BLaER1 (cell line): ENCODE results near the gene SNRPA1.

ENCODE experiments used
- H3K27ac ChIP-seq: shearing (Covaris generic); formaldehyde crosslinking; 2 replicates; pipeline ENCODE4 v1.8.1; 2022
- H3K27me3 ChIP-seq: shearing (Covaris generic); formaldehyde crosslinking; 2 replicates; pipeline ENCODE4 v1.8.1; 2022
- H3K36me3 ChIP-seq: shearing (Covaris generic); formaldehyde crosslinking; 2 replicates; pipeline ENCODE4 v1.8.1; 2022
- H3K4me1 ChIP-seq: shearing (Covaris generic); formaldehyde crosslinking; 2 replicates; pipeline ENCODE4 v1.8.1; 2022
- H3K4me2 ChIP-seq: shearing (Covaris generic); formaldehyde crosslinking; 2 replicates; pipeline ENCODE4 v1.8.1; 2022
- H3K4me3 ChIP-seq: shearing (Covaris generic); formaldehyde crosslinking; 2 replicates; pipeline ENCODE4 v1.8.1; 2022
- H3K9ac ChIP-seq: shearing (Covaris generic); formaldehyde crosslinking; 2 replicates; pipeline ENCODE4 v1.8.1; 2022
- H3K9me3 ChIP-seq: shearing (Covaris generic); formaldehyde crosslinking; 2 replicates; pipeline ENCODE4 v1.8.1; 2022
- H4K20me1 ChIP-seq: shearing (Covaris generic); formaldehyde crosslinking; 2 replicates; pipeline ENCODE4 v1.8.1; 2022
- Cebpa-rat ChIP-seq: shearing (Covaris generic); IDR thresholded peaks from 2 replicates; pipeline ENCODE4 v1.8.1; 2022

Gene SNRPA1

GRCh38 chr15:101318839-101319238, 23.8 kb upstream of the SNRPA1 start:
- H4K20me1 ChIP-seq = no peaks in the 10 kb centered on the region
- H3K27me3 ChIP-seq = no peaks in the 10 kb centered on the region
- no peak overlapping the region for H3K27ac ChIP-seq
- H3K4me1 ChIP-seq = peaks cover 37% of the 10 kb centered on the region
- H3K9me3 ChIP-seq = no peaks in the 10 kb centered on the region
- no peak overlapping the region for H3K4me3 ChIP-seq
- H3K4me2 ChIP-seq = no peak overlapping the region
- no peaks in the 10 kb centered on the region for H3K36me3 ChIP-seq
- no peak overlapping the region for H3K9ac ChIP-seq
- TF ChIP-seq Cebpa-rat = no peak

DNA sequence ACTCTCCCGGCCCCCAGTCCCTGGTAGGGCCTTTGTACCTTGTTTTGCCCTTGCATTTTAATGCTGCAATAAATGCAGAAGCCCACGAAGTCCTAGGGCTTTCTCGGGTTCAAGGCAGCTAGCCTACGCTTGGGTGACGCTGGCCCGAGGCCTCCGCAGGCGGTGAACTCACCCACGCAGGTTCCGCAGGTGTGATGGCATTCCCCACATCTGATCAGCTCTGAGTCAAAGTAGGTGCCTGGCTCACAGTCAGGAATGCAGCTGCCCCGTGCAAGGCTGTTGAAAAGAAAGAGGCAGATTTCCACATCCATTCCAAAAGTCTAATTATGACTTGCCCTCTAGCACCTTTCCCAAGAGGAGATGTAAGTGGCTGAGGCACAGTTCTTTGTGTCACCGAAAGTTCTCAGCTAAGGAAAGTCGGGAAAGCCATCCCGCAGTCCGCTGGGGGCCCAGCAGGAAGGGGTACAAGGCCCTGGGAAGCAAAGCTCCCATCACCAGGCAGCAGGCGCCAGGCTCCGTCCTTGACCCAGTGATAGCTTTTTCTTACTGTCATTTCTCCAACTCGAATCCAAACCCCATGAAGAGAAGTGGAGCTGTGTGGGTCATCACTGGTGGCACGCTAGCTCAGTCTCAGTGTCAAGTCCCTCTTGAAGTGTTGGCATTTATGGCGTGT, 23.2 kb upstream of the SNRPA1 start:
- Histone ChIP-seq H3K27me3 (no peaks in the 10 kb centered on the region), H3K4me3 (no peak overlapping the region), H3K9me3 (no peaks in the 10 kb centered on the region), H3K4me2 (no peak overlapping the region), H3K4me1 (peaks cover 33% of the 10 kb centered on the region), H3K27ac (no peak overlapping the region), H4K20me1 (no peaks in the 10 kb centered on the region), H3K36me3 (no peaks in the 10 kb centered on the region), H3K9ac (no peak overlapping the region)
- TF ChIP-seq Cebpa-rat = no peak

DNA sequence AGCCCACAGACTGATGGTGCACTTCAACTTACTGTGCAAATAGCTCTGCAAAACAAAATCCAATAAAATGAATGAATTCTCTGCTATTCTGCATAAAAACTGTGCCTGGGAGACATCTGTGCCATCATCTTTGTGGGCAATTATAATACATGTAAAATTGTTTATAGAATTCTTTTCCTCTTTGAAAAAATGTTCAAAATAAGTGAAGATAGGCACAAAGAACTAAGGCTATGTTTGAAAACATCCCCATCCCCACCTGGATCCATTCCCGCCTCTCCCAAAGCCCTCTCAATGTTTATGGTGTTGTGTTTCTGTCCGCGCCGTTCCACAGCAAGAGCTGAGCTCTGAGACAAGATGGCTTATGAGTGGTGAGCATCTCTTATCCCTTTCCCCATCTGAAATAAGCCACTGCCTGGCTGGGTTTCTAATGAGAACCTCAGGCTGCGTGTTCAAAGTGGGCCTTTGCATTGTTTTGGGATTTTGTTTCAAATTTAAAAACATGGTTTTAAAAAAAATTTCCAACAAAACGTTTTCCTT, 22.4 kb upstream of the SNRPA1 start:
- TF ChIP-seq Cebpa-rat = no peak

GRCh38 chr15:101316529-101316928, 21.5 kb upstream of the SNRPA1 start:
- no peaks in the 10 kb centered on the region for H4K20me1 ChIP-seq
- no peaks in the 10 kb centered on the region for H3K9me3 ChIP-seq
- no peak overlapping the region for H3K9ac ChIP-seq
- no peak for TF ChIP-seq Cebpa-rat
- no peak overlapping the region for H3K4me2 ChIP-seq
- no peaks in the 10 kb centered on the region for H3K27me3 ChIP-seq
- no peaks in the 10 kb centered on the region for H3K36me3 ChIP-seq
- no peak overlapping the region for H3K27ac ChIP-seq
- no peak overlapping the region for H3K4me3 ChIP-seq
- H3K4me1 ChIP-seq = peaks cover 26% of the 10 kb centered on the region

More for the DNA sequence above, 22.4 kb upstream of the SNRPA1 start:
- no peaks in the 10 kb centered on the region for H3K27me3 ChIP-seq
- no peak overlapping the region for H3K4me3 ChIP-seq
- no peak overlapping the region for H3K4me2 ChIP-seq
- no peaks in the 10 kb centered on the region for H3K9me3 ChIP-seq
- no peak overlapping the region for H3K9ac ChIP-seq
- peaks cover 26% of the 10 kb centered on the region for H3K4me1 ChIP-seq
- no peak overlapping the region for H3K27ac ChIP-seq
- no peaks in the 10 kb centered on the region for H4K20me1 ChIP-seq
- H3K36me3 ChIP-seq = no peaks in the 10 kb centered on the region

DNA sequence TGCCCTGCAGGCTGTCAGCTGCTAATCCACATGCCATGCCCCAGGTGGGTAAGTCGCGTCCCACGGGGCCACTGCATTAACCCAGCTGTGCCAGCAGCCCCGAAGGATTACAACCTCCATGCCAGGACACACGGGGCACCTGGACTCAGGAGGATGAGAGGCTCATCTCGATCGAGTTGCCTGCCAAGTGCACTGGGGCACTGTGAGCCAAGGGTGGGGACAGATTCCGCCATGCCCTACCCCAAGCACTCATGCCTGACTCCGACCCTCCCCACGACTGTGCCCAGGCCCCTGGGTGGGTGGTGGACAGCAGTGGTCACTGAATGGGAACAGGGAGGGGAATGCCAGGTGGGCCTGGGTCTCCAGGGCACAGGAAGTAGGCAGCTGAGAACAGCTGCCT, 20.7 kb upstream of the SNRPA1 start:
- no peak for TF ChIP-seq Cebpa-rat
- Histone ChIP-seq H4K20me1 (no peaks in the 10 kb centered on the region), H3K4me2 (peak overlapping the region; percentile 3; the same call in 1 of the 2 replicates), H3K27ac (no peak overlapping the region), H3K36me3 (no peaks in the 10 kb centered on the region), H3K9ac (no peak overlapping the region), H3K9me3 (no peaks in the 10 kb centered on the region), H3K4me3 (no peak overlapping the region), H3K27me3 (no peaks in the 10 kb centered on the region), H3K4me1 (peaks cover 18% of the 10 kb centered on the region)

DNA sequence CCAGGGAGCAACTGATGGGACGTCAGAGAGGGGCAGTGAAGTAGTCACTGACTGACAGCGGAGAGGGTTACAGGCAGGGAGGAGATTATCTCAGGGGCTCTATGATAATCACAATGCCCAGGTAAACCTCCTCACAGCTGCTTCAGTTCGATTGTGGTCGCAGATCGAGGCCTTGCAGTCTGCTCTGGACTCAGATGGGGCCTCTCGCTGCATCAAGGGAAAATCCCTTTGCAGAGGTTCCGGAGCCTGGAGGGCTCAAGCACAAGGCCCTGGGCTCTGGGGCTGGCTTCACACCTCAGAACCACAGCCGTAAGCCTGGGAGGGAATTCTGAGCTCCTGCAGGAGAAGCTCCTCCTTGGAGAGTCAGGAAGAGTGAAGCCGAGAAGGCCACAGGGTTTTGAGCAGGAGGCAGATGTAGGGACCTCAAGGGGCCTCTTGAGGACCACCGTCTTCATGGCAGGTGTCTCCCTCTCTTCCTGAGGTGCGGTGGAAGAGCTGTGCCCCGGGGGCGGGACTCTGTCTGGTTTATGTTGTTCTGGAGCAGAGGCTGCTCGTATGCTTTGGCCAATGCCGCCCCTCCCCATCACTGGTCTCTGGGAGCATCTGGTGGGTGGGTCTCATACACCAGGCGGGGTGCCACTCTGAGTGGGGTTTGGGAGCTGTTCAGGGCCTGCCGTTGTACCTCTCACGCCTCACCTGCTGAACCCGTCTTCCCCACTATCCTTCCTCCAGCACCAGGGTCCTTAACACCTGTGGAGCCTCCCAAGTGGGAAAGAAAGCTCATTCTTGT, 19.5 kb upstream of the SNRPA1 start:
- Histone ChIP-seq H3K4me1 (peaks cover 9% of the 10 kb centered on the region), H3K27ac (no peak overlapping the region), H3K27me3 (no peaks in the 10 kb centered on the region), H3K9me3 (no peaks in the 10 kb centered on the region), H3K36me3 (no peaks in the 10 kb centered on the region), H3K4me2 (no peak overlapping the region), H3K9ac (no peak overlapping the region), H4K20me1 (no peaks in the 10 kb centered on the region), H3K4me3 (no peak overlapping the region)
- TF ChIP-seq Cebpa-rat = no peak

- no peak overlapping the region for H3K4me2 ChIP-seq
- H3K27ac ChIP-seq = no peak overlapping the region
- H3K4me1 ChIP-seq = peaks cover 13% of the 10 kb centered on the region
- no peaks in the 10 kb centered on the region for H3K9me3 ChIP-seq
- no peaks in the 10 kb centered on the region for H3K36me3 ChIP-seq
- no peak overlapping the region for H3K4me3 ChIP-seq
- H3K9ac ChIP-seq = no peak overlapping the region
- no peak for TF ChIP-seq Cebpa-rat
- H4K20me1 ChIP-seq = no peaks in the 10 kb centered on the region
- no peaks in the 10 kb centered on the region for H3K27me3 ChIP-seq
These were observed 18.2 kb upstream of the SNRPA1 start for GRCh38 chr15:101313041-101313761.

DNA sequence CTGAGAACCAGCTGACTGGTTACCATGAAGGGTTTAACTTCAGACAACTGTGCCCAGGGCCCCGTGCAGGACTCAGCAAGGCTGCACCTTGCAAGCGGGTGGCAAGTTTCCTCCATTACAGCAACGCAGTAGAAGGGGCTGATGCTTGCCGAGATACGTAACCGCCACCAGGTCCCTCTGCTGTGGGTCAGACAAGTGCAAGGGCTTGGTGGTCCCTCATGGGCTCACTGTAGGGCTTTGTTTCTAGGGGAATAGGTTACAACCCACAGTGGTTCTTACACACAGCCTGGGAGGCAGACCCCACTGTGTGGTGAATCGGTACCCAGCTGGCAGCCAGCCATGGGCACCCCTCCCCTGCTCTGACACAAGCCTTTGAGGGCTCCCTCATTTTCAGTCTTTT, 15.5 kb upstream of the SNRPA1 start:
- Histone ChIP-seq H3K4me1 (peaks cover 28% of the 10 kb centered on the region), H3K9ac (no peak overlapping the region), H3K27me3 (no peaks in the 10 kb centered on the region), H3K4me3 (no peak overlapping the region), H3K36me3 (no peaks in the 10 kb centered on the region), H4K20me1 (no peaks in the 10 kb centered on the region), H3K27ac (no peak overlapping the region), H3K9me3 (no peaks in the 10 kb centered on the region), H3K4me2 (no peak overlapping the region)
- no peak for TF ChIP-seq Cebpa-rat

GRCh38 chr15:101310161-101310480, 15.1 kb upstream of the SNRPA1 start:
- Histone ChIP-seq H3K27me3 (no peaks in the 10 kb centered on the region), H3K4me3 (no peak overlapping the region), H4K20me1 (no peaks in the 10 kb centered on the region), H3K4me2 (no peak overlapping the region), H3K36me3 (no peaks in the 10 kb centered on the region), H3K4me1 (peaks cover 26% of the 10 kb centered on the region), H3K9ac (no peak overlapping the region), H3K9me3 (no peaks in the 10 kb centered on the region), H3K27ac (no peak overlapping the region)
- TF ChIP-seq Cebpa-rat = no peak
